Activated CD8-positive, alpha-beta memory T cell treated with anti-CD3 and anti-CD28 coated beads for 1 hour (primary cell): ENCODE data around the gene FBXO24.

Experiments
- DNase-seq, 2 donors: peaks; one replicate each; pipeline ENCODE4 v3.0.0-alpha.2; 2020; ENCODE audit warnings: low read depth in 1 of 2; ENCODE audit errors: extremely low read depth in 1 of 2

Gene FBXO24

GRCh38 chr7:100573691-100574361 is 12.3 kb upstream of the FBXO24 start, which contains the start of gene SAP25:
Gene SAP25 (minus strand): TSS chr7:100573900. CDS start chr7:100573742, 158 bp downstream.
- DNase-seq = no peak

DNA sequence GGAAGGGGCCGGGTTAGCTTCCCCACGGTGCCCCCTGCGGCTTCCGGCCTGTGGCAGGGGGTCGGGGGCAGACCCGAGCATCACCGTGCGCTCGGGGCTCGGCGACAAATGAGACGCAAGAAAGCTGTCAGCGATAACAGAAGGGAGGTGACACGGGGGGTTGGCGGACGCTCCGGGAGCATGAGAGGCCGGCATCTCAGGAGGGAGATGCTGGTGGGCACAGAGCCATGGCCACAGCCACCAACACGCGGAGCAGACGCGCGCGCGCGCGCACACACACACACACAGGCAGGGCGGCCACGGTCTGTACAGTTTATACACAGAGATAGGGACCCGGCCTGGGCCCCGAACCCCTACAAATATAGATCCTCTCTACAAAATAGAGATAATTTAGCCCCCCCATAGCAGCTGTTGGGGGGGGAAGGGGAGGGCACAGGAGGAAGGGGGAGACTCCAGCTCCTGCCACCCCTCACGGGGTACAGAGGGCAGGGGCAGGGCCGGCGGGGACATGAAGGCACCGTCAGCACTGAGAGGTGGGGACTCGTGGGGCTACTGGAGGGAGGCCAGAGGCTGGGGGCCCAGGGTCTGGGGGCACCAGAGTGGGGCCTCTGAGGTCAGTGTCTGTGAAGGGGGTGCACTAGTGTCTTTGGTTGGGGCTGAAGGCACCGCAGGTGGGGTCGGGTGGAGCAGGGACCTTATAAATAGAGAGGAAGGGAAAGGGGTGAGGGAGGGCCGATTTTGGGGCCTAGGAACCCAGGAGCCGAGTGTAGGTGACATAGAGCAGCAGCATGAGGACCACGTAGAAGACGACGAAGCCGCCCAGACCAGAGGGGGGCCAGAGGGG is 11.5 kb upstream of the FBXO24 start:
- no peak for DNase-seq

DNA sequence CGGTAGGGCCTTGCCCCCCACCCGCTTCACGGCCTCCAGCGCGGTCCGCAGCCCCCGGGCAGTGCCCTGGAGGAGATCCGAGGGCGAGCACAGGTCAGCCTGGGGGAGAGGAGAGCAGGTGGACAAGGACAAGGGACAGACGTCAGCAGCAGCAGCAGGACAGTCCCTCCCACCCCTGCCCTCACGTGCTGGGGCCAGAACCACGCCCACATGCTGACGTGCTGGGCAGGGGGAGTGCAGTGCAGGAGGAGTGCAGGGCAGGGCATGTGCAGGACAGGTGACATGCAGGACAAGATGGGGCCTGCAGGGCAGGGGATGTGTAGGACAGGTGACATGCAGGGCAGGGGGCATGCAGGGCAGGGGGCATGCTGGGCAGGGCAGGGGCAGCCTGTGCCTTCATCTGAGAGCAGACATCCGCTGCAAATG is 10.9 kb upstream of the FBXO24 start:
- no peak for DNase-seq

- DNase-seq = no peak
These were observed 10.3 kb upstream of the FBXO24 start for GRCh38 chr7:100575746-100576383.

DNA sequence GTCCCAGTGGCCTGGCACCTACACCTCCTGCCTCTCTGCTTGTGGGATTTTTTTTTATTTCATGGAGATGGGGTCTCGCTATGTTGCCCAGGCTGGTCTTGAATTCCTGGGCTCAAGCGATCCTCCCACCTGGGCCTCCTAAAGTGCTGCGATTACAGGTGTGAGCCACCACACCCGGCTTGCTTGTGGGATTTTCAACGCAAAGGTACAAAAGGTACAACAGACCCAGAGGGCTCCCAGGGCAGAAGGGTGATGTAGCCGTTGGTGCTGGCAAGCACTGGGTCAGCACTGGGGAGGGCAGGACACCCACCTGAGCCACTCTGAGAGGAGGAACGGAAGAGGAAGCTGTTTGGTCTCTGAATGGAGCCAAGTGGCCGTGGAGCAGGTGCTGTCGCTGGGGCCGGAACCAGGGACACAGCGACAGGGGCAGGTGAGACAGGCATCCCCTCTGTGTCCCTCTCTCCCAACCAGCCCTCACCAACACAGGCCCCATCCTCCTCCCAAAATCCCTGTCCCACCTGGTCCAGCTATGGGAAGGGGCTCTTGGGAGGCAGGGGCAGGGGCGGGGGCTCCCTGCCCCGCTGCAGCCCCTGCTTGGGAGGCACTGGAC is 9.6 kb upstream of the FBXO24 start:
- DNase-seq = no peak

GRCh38 chr7:100577103-100577502 is 9.0 kb upstream of the FBXO24 start:
- DNase-seq = no peak

DNA sequence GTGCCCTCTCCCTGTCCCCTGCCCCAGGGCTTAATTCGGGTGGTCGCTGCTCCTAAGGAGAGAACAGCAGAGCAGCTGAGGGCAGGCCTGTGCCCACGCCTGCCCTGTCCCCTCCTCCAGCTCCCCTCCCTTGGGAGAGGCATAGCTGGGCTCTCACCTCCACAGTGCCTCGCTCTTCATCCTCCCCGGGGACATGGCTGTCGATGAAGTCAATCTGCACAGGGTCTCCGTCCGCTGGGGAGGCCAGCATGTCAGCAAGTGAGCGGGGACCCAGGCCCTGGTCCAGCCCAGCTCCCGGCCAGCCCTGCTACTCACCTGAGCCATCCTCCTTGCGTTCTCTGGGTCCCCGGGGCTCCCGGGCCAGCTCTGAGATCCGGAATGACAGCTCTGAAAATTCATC is 8.6 kb upstream of the FBXO24 start:
- DNase-seq = no peak

GRCh38 chr7:100578246-100579183 is 7.6 kb upstream of the FBXO24 start:
- no peak for DNase-seq

DNA sequence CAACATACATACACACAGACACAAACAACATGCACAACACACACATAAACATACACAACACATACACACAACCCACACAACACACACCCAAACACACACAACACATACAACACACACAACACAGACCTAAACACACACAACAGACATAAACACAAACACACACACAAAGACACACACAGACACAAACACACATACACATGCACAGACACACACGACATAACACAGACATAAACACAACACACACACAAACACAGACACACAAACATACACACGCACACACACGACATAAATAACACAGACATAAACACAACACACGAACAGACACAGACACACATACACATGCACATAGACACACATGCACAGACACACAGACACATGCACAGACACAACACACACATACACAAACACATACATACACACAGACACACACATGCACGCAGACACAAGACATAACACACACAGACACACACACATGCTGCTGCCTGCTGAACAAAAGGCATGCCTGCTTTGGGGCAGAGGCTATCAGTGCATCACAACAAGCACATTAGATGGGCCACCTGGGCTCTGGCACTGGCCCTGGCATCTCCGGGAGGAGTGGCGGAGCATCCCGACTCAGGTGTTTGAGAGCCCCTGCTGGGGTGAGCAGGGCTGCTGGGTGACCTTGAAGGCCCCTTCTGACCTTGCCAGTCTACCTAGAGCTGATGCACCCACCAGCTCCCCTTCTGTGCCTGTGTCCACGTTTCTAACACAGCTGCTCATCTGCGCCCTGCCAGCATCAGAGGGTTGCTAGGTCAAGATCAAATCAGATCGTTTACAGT is 5.5 kb upstream of the FBXO24 start:
- DNase-seq = no peak

- DNase-seq = no peak
These were observed 4.0 kb upstream of the FBXO24 start for GRCh38 chr7:100582041-100582579.

DNA sequence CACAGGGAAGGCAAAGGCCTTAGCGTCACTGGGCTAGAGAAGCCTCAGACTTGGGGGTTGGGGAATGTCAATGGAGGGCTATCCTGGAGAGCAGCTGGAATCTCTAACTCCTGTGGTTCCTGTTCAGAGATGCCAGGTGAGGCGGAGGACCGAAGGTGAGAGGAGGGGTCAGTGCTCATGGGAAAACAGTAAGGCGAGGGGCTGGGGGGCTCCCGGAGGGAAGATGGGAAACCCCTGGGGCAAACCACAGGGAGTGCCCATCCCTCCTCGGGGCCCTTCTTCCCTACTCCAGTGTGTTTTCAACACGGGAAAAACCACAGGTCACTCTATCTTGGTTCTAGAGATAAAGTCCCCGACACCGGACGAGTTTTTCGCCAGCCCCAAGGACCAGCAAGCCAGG is 3.5 kb upstream of the FBXO24 start:
- no peak for DNase-seq

- DNase-seq = peak in 1 of 2 donors; percentile 33
These were observed 2.7 kb upstream of the FBXO24 start for GRCh38 chr7:100583132-100584053.

DNA sequence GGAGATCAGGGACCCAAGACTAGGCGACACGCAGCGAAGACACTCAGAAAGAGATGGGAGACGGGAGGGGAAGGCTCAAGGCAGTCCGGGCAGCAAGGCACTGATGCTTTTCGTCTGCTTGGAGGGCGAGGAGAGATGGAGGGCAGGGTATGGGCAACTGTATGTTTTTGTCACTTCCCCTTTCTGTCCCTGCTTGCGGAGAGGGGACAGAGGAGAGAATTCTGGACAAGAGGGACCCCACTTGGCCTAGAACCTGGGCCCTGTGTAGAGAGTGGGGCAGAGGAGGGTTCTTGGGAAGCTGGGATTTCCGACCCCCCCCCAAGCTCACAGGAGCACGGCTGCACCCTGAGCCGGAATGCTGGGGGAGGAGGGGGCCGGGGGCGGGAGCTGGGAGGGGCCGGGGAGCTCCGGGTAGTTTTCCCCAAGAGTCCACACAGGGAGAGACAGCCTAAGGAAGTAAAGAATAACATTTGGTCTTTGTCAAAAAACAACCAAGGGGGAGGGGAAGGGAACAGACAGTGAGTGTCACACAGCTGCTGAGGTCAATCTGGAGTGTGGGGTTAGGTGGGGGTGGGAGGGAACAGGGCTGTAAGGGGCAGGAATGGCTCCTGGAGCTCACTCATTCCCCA is 2.0 kb upstream of the FBXO24 start:
- DNase-seq = no peak

DNA sequence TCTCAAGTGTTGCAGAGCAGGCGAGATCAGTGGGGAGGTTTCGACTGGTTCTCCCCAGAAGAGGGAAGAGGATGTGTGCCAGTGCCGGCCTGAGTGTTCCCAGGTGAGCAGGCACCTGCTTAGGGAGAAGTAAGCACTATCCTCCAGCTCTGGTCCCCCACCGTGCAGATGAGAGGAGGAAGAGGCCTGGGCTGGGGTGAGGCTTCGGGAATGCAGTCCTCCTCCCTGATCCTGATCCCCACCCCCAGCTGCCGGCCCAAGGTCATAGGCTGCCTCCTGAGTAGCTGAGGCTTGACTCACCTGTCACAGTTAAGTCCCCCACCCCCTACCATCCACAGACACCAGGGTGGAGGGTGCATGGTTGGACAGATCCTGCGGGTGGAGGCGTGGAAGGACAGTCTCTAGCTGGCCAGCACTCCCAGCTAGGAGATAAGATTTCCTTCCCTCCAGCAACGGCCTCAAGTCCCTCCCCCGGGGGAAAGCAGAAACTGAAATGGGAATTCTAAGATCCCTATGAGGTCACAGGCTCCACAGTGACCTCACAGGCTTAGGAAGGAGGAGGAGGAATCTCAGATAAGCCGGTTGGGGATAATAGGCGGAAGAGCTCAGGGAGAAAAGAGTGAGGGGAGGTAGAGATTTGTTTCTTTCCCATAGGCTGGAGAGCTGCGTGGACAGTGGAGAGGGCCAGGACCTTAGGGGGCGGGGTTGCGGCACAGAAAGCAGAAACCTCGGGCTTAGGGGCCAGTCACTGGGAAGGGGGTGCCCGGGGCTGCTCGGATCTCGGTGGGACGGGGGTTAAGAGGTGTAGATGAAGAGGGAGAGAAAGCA is 1.2 kb upstream of the FBXO24 start:
- no peak for DNase-seq

DNA sequence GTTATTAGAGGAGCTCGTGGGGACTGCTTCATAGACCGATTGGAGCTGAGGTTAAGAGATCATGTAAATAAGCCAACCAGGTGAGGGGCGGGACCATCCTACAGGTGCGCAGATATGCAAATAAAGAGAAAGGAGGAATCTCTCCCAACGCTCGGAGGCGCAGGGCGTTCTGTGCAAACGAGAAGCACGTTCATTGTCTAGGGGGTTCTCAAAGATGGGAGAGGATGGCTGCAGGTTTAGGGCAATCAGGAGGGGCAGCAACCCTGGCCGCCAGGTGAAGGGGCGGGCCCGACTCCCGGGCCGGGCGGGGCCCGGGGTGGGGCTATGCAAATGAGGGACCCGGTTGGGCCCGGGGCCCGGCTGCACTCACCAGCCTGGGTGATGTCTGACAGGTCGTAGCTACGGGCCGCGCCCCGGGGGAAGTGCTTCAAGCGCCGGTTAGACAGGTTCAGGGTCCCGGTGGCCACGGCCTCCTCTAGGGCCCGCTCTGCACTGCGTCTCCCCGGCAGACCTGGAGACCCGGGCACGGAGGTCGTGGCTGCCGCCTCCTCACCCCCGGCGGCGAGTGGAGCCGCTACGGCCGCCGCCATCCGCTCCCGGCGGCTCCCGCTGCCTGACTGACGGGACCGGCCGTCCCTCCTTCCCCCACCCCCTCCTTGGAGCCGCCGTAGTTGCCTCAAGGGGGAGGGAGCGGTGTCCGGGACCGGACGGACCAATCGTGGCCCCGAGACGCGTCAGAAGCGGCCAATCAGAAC is 440 bp upstream of the FBXO24 start, which contains the start of gene LRCH4:
LRCH4 (minus strand) TSS at position 619 of the 755 bp plus-strand sequence; CDS start at position 590, 29 bp downstream.
- DNase-seq = peak in 1 of 2 donors; percentile 43

DNA sequence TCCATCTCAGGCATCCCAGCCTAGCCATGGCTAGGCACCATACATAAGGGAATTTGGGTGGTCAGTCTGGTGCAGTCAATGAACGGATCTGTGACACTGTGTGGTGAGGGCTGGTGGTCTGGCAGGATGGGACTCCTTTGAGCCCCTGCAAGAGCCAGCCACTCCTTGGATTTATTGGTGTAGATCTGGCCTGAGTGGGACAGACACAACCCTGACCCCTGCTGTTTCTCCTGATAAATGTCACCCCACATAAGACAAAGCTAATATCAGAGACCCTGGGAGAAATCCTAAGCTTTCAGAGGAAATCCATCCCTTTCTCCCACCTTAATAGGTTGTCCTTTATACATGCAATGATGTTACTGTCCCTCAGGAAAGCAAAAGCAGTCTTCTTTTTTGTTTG is 2.3 kb downstream of the FBXO24 start:
- no peak for DNase-seq
